Stimulated activated CD8-positive, alpha-beta memory T cell treated with anti-CD3 and anti-CD28 coated beads, Interleukin-12 subunit alpha, Interleukin-12 subunit beta, amount 100 ng/mL, for 24 hours (primary cell): Measurements from ENCODE around the gene SLC19A3.
"Not testable (repeated sequence)": the region's sequence is repeated elsewhere in the genome, so short reads cannot be mapped to it uniquely, and the experiment has no call there.

ENCODE experiments used
- DNase-seq: peaks from one replicate; pipeline ENCODE4 v3.0.0-alpha.2; 2020; ENCODE audit errors: extremely low read depth

Gene SLC19A3

DNA sequence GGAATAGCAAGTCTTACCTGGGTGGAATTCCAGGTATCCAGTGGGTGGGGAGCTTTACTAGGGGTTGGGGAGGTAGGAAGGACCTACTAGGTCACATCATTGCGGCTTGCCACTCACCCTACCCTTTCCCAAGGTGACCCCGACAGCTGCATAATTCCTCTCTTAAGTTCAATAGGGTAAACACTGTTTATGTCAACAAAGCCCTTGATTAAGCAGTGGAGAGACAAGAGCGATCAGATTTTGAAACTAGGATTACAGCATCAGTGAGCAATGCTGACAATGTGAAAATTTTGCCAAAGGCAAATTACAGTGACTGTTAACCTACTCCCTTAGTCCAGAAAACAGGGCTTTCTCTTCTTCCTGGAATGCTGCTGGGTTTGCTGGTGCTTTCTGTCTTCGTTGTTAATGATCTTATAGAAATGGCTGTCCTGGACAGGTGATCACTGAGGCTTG is 14.5 kb downstream of the SLC19A3 start:
- DNase-seq, result no peak

DNA sequence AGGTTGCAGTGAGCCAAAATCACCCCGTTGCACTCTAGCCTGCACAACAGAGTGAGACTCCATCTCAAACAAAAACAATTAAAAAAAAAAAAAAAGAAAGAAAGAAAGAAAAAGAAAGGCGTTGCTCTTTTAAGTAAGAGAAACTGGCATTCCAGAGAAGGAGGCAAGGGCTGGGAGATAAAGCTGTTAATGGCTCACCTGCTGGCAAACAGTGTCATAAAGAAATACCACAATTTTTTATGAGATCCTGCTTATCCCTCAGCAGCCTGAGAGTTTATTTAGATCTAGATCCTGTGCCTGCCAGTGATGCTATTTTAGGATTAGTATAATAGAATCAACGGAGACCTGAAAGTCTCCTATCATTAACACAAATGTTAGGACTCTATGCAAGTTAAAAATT is 16.3 kb downstream of the SLC19A3 start:
- DNase-seq, result no peak

DNA sequence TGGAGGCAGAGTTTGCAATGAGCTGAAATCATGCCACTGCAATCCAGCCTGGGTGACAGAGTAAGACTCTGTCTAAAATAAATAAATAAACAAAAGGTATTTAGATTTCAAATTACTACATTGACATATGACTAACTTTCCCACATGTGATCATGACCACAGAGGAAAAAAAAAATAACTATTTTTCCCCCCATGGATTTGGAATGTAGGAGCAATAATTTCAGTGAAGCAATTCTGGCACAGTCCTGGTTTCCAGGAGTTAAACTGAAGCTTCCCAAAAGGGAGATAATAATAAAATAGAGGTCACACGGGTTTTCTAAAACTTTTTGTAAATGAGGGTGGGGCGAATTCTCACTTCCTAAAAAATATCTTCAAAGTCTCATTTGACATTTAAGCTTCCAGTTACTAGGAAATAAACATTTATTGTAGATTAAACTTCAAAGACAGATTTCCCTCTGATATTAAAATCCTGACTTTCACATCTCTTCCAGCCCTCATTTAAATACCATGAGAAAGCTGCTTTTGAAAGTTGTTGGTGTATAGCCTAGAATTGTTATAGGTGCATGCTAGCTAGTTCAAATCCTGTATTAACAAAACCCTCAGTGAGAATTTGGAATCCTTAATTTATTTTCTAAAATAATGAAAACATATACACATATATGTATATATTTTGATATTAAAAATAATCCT is 20.7 kb downstream of the SLC19A3 start:
- no peak for DNase-seq

DNA sequence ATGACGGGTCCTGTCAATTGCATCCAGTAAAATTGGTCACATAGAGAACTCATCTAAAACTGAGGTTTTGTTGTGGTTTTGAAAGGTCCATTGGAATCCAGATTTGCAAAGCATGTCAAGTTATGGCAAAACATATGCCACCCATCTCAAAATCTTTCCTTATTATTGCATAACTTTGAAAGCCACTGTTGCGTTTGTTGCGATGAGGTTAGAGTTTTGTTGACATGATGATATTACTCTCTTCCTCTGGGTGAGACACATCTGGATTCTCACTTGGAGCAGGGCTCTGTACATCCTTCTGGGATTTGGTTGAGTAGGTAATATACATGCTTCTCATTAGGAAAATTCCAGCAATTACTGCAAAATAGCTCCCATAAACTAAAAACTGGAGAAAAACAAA is 30.6 kb downstream of the SLC19A3 start:
- no peak for DNase-seq

- no peak for DNase-seq
These were observed 33.6 kb downstream of the SLC19A3 start for GRCh38 chr2:227684258-227684657.

DNA sequence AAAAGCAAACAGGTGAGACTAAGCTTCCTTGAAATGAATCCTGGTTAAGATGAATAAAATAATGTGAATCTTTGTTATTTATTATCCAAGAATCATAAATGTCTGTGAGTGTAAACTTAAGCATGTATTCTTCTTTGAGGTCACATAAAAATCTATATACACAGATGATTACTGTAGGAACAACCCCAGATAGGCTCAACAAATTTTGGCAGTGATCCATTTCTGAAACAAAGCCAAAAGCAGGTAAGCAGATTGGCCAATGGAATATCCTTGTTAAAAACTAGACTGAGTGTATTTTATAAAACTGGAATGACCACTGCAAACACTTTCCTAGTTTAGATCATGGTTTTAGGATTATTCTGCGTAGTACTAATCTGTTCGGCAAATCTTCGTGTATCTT is 39.9 kb downstream of the SLC19A3 start:
- DNase-seq, result no peak

GRCh38 chr2:227674485-227674884 is 43.3 kb downstream of the SLC19A3 start:
- DNase-seq, result no peak

DNA sequence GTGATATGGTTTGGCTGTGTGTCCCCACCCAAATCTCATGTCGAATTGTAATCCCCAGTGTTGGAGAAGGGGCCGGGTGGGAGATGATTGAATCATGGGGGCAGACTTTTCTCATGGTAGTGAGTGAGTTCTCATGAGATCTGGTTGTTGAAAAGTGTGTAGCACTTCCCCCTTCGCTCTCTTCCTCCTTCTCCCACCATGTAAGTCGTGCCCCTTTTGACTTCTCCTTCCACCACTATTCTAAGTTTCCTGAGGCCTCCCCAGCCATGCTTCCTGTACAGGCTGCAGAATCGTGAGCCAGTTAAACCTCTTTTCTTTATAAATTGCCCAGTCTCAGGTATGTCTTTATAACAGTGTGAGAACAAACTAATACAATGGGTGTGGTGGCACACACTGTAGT is 44.2 kb downstream of the SLC19A3 start:
- not testable (repeated sequence) for DNase-seq

DNA sequence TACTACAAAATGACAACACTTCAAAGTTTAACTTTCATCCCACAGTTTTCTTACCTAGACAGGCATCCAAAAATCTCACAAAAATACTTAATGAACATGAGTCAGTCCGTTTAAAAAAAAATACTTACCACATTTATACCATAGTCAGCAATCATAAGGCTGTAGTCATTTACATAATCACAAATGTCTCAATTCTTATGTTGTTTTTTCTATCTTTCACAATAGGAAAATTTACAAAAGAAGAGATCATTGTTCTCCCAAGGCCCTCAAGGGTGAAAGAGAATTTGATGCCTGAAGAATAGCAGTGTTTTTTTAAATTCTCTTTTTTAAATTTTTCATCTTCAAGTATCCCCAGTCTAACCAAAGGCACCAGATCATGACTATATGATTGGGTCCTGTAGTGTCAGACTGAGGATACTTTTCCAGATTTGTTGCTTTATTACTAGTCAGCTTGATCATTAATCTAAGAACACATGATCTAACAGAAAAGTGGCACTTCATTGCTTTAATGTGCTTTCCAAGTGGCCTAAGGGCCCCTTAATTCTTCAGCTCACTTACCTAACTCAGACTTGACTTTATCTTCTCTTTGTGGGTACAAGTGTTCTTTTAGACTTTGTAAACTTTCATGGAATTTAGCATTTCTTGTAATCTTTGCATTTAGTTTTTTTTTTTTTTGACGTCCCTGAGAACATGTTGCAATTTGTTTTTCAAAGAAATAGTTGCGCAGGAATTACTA is 46.5 kb downstream of the SLC19A3 start:
- DNase-seq, result no peak

GRCh38 chr2:227666631-227667170 is 51.1 kb downstream of the SLC19A3 start, which contains the start of gene SCYGR5:
SCYGR5 (plus strand) TSS chr2:227666804; CDS start chr2:227666804, 0 bp downstream.
- not testable (repeated sequence) for DNase-seq

DNA sequence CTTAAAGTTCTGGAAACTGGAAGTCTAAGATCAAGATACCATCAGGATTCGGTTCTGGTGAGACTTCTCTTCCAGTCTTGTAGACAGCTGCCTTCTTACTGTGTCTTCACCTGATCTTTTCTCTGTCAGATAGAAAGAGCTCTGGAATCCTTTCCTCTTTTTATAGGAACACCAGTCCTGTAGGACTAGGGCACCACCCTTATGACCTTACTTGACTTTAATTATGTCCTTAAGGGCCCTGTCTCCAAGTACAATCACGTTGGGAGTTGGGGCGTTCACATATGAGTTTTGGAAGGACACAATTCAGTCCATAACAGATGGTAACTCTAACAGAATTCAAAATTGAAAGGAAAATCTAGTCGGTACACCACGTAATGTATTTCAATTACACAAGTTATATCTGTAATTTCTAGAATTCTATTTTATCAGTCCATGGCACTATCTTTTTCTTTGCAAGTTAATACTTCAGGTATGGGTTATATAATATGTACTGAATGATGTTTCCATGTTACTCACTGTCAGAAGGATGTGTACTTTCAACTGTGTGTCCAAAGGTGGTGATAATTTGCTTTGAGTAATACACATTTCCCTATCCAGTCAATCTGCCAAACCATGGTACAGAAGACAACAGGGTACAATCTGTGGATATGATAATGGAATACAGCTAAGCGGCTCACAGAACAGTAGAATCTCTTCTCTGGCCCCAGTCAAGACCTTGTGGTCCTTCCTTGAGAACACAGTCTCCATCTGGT is 52.5 kb downstream of the SLC19A3 start:
- DNase-seq, result no peak

- DNase-seq, result no peak
These were observed 56.0 kb downstream of the SLC19A3 start for GRCh38 chr2:227661827-227662226.

- DNase-seq, result no peak
These were observed 56.7 kb downstream of the SLC19A3 start for GRCh38 chr2:227661025-227661649.

DNA sequence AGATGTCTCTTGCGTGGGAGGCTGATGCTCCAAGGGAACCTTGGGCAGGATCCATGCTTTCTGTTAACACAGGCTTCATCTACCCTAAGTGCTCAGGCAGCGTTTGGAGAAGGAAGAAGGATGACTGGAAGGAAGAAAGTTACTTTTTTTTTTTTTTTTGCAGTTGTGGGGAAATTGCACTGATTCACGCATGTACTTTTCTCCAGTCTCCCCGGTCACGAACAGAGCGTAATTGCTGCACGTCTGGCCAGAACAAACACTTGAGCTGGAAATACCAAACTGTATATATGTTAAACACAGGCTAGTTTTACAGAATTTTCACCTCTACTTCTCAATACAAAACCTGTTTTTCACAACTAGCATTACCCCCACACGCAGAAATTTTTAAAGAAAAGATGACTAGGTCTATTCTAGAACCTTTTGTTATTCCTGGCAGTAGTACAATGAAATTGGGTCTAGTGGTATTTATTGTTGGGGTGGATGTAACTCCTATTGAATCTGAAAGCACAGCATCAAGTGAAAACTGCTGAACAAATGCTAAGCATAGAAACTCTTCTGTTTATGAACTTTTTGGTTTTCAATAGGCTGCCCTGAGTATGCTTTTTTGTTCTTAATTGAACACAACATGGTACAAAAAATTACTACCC is 60.5 kb downstream of the SLC19A3 start:
- DNase-seq, result no peak

- no peak for DNase-seq
These were observed 62.4 kb downstream of the SLC19A3 start for GRCh38 chr2:227655454-227655853.

- no peak for DNase-seq
These were observed 63.4 kb downstream of the SLC19A3 start for GRCh38 chr2:227654426-227654825.

DNA sequence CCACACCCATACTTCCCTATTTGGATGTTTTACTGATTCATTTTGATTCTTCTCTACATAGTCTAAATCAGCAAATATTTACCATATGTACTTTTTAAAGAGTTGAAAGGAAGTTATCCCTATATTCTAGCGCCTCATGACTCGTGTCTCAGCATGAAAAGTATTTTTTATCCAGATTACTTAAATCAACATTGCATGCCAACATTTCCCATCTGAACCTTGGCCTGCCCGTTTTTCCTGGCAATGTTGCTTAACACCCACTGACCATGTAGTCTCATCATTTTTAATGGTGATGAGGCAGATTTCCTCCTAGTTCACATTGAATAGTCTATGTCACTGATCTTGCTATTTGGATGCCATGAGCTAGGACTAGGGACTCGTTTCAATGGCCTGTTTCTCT is 64.4 kb downstream of the SLC19A3 start:
- no peak for DNase-seq

DNA sequence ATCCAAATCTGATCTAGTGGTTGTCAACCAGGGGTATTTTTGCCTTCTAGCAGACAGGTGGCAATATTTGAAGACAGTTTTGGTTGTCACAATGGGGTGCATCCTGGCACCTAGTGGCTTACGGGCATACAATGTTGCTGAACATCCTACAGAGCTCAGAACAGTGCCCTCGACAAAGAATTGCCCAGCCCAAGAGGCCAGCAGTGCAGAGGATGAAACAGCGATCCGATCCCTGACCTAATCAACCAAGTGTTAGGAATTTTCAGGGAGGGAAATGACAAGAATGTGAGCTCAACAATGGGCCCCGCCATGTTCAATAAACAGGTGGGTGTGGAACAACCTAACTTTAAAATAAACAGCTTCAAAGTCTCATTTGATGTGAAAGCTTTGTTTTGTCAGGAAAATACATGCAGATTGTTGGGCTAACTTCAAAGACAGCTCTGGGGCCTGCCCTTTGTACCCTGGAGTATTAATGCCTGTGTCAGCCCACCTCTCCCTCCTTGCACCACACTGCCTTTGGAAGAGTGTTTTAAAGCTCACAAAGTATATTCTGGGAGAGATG is 73.8 kb downstream of the SLC19A3 start:
- DNase-seq, result no peak

- no peak for DNase-seq
These were observed 75.2 kb downstream of the SLC19A3 start for GRCh38 chr2:227642656-227643055.

GRCh38 chr2:227634201-227634600 is 83.6 kb downstream of the SLC19A3 start:
- no peak for DNase-seq
